HG02870 (cell line): ENCODE results near the gene SNTG2.
A peak's percentile ranks its signal among the peaks of the same experiment; 100 is the strongest.

ENCODE experiments used
- ATAC-seq: cut with Tn5 transposase; IDR thresholded peaks from one replicate; pipeline ENCODE4 v1.9.1; 2021; ENCODE audit warnings: mild to moderate bottlenecking, moderate library complexity; ENCODE audit not compliant: unreplicated experiment

The SNTG2 gene

DNA sequence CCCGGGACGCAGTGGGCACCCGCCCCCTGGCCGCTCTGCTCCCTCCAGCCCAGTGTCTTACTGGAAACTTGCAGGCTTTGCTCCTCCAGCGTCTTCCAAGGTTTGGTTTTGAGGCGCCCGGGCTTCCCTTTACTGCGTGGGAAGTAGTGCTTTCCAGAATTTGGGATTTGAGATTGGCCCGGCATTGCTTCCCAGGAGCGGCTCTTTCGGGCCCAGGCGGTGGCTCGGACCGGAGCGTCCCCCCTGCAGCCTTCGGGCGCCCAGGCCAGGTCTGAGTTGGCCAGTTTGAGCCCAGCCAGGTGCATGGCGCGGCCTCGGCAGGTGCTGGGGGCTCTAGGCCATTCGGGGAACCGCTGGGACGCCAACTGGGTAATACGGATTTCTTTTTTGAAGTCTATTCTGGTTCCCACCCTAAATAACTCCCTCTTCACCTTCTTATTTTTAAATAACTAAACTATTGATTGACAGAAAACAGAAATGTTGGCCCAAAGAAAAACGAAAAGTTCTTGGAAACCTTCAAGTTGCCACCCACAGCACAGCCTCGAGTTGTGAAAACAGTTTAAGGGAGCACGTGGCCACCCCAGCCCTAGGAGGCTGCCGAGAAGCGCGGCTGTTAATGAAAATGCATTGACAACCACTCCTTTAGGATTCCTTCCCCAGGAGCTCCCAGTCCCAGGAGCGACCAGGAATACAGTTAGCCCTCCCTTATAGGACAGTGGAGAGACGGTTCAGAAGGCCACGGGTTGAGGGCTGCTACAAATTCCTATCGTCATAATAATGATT, 766 bp downstream of the SNTG2 start:
- no peak for ATAC-seq

DNA sequence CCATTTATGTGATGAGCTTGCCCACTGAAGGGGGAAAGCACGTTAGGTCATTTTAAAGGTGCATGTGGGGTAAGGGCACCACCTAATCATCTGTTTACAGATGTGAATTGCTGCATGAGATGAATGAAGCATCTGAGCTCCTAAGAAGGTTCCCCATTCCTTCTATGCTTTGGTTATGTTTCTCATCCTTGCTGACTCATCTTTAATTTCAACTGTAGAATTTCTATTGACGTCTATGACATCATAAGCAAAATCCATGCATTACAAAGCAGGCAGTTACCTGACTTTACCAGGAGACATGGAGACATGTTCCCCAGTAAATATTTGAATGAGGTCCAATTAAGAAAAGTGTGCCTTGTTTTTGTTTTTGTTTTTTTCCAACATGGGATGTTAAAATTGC, 2.8 kb downstream of the SNTG2 start:
- ATAC-seq = no peak

DNA sequence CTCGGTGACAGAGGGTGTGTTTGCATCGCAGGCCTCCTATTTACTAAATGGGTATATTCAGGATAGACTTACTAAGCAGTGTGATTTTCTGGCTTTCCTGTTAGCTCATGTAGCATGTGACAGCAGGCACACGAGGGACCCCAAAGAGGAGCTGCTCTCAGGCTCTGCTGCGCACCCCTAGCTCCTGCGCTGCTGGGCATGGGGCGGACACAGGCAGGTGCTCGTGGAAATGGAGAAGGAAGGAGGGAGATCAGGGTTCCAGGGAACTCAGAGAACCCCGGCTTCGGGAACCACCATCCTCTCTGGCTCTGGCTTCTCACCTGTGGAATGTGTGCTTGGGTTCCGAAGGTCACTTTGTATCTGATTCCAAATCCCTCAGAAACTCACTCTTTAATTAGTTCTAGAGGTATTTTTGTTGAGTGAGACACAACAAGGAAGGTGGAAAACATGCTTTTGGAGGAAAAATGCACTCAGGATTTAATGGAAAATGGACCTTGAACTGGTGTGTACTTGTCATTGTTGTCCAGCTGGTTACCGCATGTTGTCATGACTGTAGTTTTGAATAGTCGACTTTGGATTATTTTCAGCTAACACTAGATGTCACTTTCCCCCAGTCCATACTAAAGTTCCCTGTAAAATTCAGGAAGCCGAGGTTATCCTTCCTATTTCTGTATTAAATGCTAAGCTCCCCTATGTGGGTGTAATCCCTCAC, 3.5 kb downstream of the SNTG2 start:
- ATAC-seq = no peak

DNA sequence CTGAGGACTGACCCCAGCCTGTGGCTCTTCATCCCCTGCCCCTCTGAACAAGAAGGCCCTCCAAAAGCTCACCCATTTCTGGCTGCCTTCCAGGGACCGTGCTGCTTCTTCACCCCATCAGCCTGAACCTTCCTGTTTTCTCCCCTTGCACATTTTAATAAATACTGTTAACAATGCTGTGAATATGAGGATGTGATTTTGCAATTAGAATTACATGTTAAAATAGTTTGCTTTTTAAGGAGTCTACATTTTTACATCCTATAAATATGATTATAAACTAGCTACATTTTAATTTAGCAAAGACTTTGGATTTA, 4.0 kb downstream of the SNTG2 start:
- ATAC-seq = no peak

DNA sequence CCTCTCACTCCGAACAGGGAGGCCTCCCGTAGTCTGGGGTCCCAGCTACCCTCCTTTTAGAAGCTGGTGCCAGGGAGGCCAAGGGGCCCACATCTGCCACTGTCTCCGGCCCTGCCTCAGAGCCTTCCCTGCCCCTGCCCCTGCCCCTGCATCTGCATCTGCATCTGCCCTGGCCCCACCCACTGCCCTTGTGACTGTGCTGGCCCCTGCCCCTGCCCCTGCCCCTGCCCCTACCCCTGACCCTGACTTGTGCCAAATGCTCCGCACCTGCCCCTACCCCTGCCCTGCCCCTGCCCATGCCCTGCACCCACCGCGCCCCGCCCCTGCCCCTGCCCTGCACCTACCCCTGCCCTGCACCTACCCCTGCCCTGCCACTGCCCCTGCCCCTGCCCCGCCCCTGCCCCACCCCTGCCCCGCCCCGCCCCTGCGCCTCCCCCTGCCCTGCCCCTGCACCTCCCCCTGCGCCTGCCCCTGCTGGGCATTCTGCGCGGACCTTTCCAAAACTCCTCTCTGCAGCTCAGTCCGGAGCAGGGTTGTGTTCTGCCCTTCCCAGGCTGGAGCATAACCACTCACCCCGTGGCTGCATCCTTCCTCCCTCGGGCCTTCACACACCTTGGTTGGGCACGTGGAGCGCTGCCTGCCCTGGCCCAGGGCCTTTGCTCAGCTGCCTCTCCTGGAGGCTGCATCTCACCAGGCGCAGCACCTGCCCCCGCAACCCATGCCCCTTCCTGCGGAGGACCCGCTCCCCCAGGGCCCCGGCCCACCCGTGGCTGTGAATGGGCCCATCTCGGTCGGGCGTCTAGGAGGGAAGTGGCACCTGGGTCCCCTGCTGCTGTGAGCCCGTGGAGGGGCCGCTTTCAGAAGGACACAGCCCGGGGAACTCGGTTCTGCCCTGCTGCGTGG, 5.4 kb downstream of the SNTG2 start:
- no peak for ATAC-seq

DNA sequence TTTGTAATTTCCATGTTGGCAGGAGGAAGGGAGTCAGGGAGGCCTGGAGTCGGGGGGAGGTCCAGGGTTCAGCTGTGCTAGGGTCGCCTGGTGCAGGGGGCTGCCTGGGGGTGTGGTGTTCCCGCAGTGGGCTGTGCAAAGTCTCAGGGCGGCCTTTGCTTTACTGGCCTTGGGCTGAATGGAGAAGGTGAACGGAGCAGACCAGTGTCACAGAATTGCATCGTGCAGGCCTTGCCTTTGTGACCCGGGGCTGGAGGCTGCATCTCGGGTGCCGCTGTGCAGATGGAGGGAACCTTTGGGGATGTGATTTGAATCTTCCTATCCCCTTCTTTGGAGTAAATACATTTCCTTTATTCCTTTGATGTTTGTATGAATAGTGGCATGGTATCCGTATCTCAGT, 8.8 kb downstream of the SNTG2 start:
- ATAC-seq = no peak

DNA sequence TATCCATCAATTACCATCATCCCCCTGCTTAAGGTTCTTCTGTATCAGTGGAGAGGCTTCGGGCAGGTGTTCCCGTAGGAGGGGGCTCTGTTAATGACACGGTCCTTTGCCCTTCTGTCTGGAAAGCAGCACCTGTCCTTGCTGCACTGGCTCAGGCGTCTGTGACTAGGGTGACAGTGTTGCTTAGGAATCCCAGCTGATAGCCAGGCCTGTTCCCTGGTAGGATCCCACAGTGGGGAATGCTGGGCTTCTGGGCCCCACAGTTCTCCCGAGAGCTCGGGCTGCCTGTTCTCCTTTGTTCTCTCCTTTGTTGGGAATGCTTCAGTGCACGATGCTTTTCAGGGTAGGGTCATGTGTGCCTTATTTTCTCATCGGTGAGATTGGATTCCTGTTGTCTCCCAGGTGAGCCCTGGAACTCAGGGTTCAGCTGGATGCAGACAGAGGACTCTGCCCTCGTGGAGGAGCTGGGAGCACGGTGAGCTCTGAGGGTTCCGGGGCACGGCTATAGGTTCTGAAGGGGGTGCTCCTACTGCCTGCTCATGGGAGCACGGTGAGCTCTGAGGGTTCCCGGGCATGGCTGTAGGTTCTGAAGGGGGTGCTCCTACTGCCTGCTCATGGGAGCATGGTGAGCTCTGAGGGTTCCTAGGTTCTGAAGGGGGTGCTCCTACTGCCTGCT, 9.6 kb downstream of the SNTG2 start:
- ATAC-seq = no peak

DNA sequence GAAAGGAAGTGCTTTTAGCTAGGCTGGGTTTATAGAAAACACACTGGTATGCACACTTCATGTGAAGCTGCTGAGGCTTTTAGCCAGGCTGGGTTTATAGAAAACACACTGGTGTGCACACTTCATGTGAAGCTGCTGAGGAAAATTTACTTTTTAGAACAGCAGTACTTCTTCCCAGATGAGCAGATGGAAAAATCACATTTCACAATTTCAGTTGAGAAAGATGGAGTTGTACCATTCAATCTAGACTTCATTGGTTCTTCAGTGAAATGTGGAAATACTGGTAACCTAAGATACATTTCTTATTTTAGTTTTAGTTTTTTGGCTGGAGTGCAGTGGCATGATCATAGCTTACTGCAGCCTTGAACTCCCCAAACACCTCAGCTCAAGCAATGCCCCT, 11.1 kb downstream of the SNTG2 start:
- ATAC-seq = no peak

DNA sequence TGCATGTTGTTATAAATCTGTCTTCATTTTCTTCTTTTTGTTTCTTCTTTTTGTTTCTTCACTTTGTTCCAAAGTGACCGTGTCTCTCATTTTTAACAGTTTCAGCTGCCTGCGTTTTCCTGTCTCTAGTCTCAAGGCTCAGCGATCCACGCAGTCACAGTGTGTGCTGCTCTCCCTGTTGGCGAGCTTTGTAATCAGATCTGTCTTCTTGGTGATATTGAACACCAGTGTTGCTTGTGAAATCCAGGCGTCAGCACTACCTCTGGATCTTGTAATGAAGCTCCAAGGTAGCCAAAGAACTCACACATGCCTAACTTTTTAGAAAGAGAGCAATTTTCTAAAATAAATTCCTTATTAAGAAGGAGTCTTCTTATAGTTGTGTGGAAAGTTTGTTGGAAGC, 13.2 kb downstream of the SNTG2 start:
- ATAC-seq = no peak

DNA sequence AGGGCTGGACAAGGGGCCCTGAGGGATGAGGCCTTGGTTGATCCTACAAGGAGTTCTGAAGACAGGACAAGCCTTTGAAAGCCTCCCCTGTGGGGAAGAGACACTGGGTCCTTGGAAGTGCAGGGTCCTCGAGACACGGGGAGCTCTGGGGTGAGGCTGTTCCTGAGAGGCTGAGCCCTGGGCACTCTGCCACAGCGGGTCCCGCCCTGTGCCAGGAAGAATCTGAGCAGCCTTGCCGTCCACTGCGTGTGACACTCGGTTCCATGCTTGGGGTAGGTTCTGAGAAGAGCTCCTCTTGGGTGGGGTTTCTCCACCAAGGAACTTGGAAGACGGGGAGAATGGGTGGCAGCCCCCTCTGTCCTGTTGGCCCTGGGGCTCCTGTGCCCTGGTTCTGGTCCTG, 13.9 kb downstream of the SNTG2 start:
- ATAC-seq = no peak

DNA sequence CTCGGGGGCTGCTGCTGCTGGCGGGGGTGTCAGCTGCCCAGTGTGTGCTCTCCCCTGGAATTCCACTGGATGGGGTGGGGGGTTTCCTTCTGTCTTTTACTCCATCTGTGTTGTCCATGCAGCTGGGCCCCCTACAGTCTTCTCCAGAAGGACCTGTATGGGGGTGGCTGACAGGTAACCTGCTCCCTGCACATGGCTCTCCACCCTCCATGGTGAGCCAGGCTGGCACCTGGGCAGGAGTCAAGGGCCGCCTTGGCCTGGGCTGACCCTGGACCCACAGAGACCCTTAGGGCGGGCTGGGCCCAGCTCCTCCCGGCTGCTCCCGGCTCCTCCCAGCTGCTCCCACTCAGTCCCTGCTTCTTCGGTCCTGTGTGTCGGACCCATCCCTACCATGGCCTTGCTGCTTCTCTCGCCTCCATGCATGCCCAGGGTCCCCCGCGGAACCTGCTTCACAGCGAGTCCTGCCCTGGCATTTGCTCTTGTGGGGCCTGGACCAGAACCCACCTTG, 15.0 kb downstream of the SNTG2 start:
- ATAC-seq = no peak

DNA sequence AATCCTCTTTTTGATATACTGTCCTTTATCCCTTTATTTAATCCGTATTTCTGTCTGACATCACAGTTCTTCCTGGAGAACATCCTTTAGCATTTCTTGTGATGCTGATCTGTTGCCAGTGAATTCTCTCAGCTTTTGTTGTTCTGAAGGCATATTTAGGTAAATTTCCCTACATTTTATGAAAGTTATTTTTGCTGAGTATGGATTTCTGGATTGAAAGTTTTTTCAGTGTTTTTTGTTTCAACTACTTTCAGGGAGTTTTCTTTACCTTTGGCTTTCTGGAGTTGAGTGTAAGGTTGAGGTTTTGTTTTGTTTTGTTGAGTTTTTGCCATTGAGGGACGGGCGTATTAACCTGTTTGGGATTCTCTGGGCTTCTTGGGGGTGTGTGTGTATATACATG, 22.5 kb downstream of the SNTG2 start:
- ATAC-seq = no peak

DNA sequence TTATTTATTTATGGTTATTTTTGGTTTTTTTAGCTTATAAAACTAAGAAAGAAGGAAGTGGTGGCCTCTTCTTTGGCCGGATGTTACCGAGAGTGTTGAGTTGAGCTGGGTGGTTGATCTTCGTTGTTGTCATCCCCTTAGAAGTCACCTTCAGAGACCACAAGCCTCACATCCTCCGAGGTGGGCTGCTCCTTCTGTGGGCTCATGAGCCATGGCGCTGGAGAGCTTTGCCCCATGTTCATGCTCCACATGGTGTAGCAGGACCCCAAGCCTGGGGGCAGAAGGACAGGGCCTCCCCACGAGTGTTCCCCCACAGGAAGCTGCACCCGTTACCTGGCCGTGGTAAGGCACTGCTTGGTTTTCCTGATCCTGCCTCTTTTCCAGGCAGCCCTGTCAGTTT, 23.4 kb downstream of the SNTG2 start:
- peak; percentile 80 for ATAC-seq

DNA sequence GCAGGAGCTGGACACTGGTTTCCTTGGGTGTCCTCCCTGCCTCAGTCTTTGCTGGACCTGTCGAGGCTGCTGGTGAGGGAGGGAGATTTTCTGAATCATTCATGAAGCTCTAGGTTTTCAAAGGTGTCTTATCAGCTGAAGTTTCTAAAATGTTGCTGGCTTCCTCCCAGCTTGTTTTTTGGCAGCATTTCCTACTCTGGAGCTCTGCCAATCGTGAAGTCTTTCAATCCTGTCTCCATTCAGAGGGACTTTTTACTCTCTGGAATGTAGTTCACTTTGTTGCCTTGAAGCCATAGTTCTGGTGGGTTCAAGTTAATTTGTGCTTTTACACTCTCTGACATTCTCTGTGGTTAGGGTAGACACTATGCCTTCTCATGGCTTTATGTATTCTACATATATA, 23.9 kb downstream of the SNTG2 start:
- peak; percentile 31 for ATAC-seq

DNA sequence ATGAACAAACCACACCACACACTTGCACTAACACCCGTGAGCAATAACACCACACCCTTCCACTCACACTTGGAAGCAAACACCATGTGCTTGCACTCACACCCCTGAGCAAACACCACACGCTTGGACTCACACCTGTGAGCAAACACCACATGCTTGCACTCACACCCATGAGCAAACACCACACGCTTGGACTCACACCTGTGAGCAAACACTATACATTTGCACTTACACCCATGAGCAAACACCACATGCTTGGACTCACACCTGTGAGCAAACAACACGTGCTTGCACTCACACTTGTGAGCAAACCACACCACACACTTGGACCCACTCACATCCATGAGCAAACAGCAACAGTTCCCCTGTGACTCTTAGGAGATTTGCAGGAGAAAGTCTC, 24.4 kb downstream of the SNTG2 start:
- no peak for ATAC-seq

DNA sequence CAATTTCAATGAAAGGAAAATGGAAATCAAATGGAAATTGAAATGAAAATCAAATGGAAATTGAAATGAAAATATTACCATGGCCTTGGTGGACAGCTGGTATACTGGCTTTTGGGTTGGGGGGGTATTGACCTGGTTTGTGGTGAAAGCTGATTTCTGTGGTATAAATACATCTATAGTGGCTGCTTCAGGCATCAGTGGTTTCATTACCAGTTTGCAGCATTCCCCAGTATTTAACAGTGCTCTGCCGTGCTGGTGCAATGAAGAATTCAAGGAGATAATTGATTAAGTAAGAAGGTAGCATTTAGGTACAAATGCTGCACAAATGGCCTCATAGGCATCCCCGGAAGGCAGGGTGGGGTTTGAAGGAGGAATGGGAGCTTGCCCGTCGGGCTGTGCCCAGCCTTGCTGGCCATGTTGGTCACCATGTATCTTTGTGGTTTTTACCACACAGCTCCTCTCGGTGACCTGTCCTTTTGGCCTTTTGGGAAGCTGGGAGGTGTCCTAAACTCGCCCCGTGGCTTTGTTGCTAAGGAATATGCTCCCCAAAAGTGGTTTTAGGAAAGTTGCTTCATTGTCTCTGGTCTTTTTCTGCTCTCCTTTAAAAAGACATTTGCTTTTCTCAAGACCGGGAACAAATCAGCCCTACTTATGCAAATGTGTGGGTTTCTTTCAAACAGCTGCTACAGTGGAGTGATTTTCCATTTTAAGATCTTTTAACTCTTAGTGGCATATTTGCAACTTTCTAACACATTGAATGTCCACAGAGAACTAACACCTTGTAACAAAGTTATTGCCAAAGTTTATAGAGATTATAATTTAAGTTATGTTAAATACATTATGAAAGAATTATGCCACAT, 28.6 kb downstream of the SNTG2 start:
- peak; percentile 73 for ATAC-seq

DNA sequence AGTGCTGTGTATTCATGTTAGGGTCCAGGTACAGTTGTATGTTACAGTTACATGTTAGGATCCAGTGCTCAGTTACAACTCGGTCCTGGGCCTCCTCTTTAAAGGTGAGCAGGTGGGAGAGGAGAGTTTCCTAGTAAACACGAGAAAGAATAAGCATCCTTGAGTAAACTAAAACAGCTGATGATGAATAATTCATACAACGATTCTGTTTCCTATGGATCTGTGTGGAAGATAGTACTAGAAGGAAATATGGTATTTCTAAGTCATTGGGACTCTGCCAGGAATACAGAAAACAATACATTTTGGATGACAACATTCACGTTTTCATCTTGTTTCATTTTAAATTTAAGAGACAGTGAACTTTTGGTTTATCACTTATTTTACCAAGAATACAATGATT, 29.5 kb downstream of the SNTG2 start:
- ATAC-seq = no peak

DNA sequence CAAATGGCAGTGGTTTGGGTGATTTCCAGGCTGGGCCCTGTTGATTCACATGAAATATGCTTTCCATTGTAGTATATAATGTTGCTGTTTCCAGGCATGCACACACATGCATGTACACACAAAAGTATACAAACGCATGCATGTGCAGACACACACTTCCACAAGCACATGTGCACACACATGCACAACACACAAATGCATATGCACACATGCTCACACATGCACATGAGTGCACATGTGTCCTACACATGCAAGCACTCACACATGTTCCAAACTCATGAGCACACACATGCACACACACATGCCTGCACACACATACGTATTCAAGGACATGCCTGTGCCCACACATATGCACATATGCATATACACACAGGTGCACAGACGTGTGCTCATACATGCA, 30.6 kb downstream of the SNTG2 start:
- ATAC-seq = no peak

DNA sequence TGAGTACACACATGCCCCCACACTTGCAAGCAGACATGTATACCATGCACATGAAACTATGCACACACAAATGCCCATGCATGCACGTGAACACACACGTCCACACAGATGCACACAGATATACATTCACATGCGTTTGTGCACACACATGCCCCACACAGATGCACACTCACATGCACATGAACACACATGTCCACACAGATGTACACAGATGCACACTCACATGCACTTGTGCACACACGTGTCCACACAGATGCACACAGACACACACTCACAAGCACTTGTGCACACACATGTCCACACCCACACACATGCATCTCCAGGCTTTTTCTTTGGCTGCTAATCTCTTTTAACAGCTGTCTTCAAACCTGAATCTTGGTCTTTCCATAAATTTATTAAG, 31.1 kb downstream of the SNTG2 start:
- no peak for ATAC-seq

DNA sequence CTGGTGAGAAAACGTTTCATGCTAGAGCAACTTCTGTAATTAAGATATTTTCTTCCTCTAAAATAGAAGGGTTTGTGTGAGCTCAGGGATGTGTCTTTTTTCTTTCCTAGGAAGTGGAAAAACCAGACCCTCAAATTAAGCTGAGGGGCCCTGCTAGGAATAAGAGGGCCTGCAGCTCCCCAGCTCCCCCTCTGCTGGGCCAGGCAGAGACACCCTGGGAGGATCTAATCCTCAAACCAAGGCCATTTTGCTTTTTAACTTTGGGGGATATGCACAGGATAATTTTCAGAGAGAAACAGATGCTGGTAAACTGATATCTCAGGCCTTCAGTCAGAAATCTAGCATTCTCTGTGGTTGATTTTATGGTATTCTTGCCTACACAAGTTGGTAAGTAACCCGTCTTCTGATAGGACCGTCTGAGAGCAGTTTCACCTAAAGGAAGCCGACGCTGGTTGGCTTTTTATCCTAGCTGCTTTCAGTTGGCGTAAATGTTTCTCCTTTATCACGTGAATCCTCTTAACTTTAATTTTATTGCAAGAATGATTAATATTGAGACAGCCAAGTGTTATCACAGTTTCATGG, 34.8 kb downstream of the SNTG2 start:
- ATAC-seq = no peak
